GM19468 (cell line): Measurements from ENCODE around the gene FAM118A.
"Not testable (repeated sequence)": the region's sequence is repeated elsewhere in the genome, so short reads cannot be mapped to it uniquely, and the experiment has no call there.

ENCODE experiments used
- ATAC-seq: cut with Tn5 transposase; IDR thresholded peaks from one replicate; pipeline ENCODE4 v1.9.1; 2021; ENCODE audit warnings: mild to moderate bottlenecking, moderate library complexity, moderate number of reproducible peaks; ENCODE audit not compliant: unreplicated experiment; ENCODE audit errors: extremely low read depth

The FAM118A gene

GRCh38 chr22:45357490-45357889, 47.8 kb downstream of the FAM118A start:
- ATAC-seq, result no peak

- no peak for ATAC-seq
These were observed 48.4 kb downstream of the FAM118A start for GRCh38 chr22:45358127-45358526.

GRCh38 chr22:45359627-45360026, 49.9 kb downstream of the FAM118A start:
- ATAC-seq, result no peak

GRCh38 chr22:45366713-45367112, 57.0 kb downstream of the FAM118A start:
- ATAC-seq, result no peak

- not testable (repeated sequence) for ATAC-seq
These were observed 63.9 kb downstream of the FAM118A start for GRCh38 chr22:45373592-45373991.

- ATAC-seq, result no peak
These were observed 66.3 kb downstream of the FAM118A start for GRCh38 chr22:45376009-45376408.

GRCh38 chr22:45376703-45377102, 67.0 kb downstream of the FAM118A start:
- no peak for ATAC-seq

GRCh38 chr22:45381348-45381747, 71.6 kb downstream of the FAM118A start:
- no peak for ATAC-seq

GRCh38 chr22:45389546-45389945, 79.8 kb downstream of the FAM118A start:
- no peak for ATAC-seq
